K562 (cell line): Measurements from ENCODE around the gene NPR2. TPM values are rescaled to one million over a fixed set of nuclear protein-coding genes. Genes with fewer than 3 reads are reported as not detected.
A peak's percentile ranks its signal among the peaks of the same experiment; 100 is the strongest.

ENCODE experiments used
- ATAC-seq: fragments of 200-7000 bp; cut with Tn5 transposase; 3 replicates; pipeline ENCODE4 v1.9.1; 2020; ENCODE audit warnings: moderate library complexity
- BruUV-seq: library from RNA; stranded (reverse); fragments of 400-500 nt; replicated peaks from 2 replicates; lab custom pipeline; 2021; lab: Mats Ljungman, UMichigan
- CTCF ChIA-PET: fragments of 300-600 bp; formaldehyde crosslinking; extraction: SDS; loops from one replicate; lab custom pipeline; 2021; ENCODE audit warnings: low intra/inter-chr PET ratio; lab: Yijun Ruan, JAX
- POLR2A ChIA-PET: fragments of 300-600, 350-650 bp; sonication (Branson Sonifier 250); formaldehyde crosslinking; extraction: SDS; loops from one replicate; lab custom pipeline; 2021; ENCODE audit warnings: antibody characterized with exemption, inconsistent platforms; lab: Yijun Ruan, JAX
- DNase-seq, 4 experiments: peaks; one replicate each; pipeline versions ENCODE4 v3.0.0 to v3.0.0-alpha.2; 2011 to 2018; ENCODE audit warnings: low spot score in 3 of 4, mixed read lengths in 3 of 4; ENCODE audit errors: extremely low read depth in 1 of 4
- FAIRE-seq: peaks from 2 replicates; lab custom pipeline; 2011; peaks lifted over from hg19 to GRCh38; lab: Jason Lieb, UNC
- H2AFZ ChIP-seq: 2 replicates; pipeline ENCODE4 v1.6.0; 2011; ENCODE audit warnings: low read depth, low read length, control low read depth, inconsistent platforms
- H3K27ac ChIP-seq: fragments of 200-600 bp; 3 replicates; pipeline ENCODE4 v1.8.0; 2011; ENCODE audit warnings: low read depth, mild to moderate bottlenecking, control low read depth, inconsistent platforms, low read length, moderate library complexity, mixed read lengths; ENCODE audit errors: extremely low read depth
- H3K27me3 ChIP-seq, 2 experiments: fragments of 300-600 bp in 1 of 2; 2 replicates in 1 of 2; 3 replicates in 1 of 2; pipeline versions ENCODE4 v1.6.0 to v1.8.0; 2011; ENCODE audit warnings: inconsistent platforms in 2 of 2, low read length in 2 of 2, mild to moderate bottlenecking in 1 of 2, mixed read lengths in 1 of 2, moderate library complexity in 1 of 2; ENCODE audit not compliant: control insufficient read depth in 2 of 2, insufficient read depth in 2 of 2
- H3K36me3 ChIP-seq: fragments of 300-600 bp; 3 replicates; pipeline ENCODE4 v1.8.0; 2011; ENCODE audit warnings: mild to moderate bottlenecking, low read length, inconsistent platforms; ENCODE audit not compliant: control insufficient read depth, insufficient read depth
- H3K4me1 ChIP-seq, 2 experiments: fragments of 200-600 bp in 1 of 2; replicated peaks in 1 of 2; 2 replicates in 1 of 2; 3 replicates in 1 of 2; pipeline versions ENCODE4 v1.5.1 to v1.8.0; 2011; ENCODE audit warnings: inconsistent platforms in 2 of 2, low read length in 2 of 2, mild to moderate bottlenecking in 1 of 2, mixed read lengths in 1 of 2, moderate library complexity in 1 of 2; ENCODE audit not compliant: control insufficient read depth in 2 of 2, insufficient read depth in 2 of 2
- H3K4me2 ChIP-seq: 2 replicates; pipeline ENCODE4 v1.6.1; 2011; ENCODE audit warnings: low read length, control low read depth, inconsistent platforms, mixed read lengths; ENCODE audit not compliant: insufficient read depth
- H3K4me3 ChIP-seq: fragments of 200-600 bp; sonication (generic), shearing (Covaris generic); 2 replicates; pipeline ENCODE4 v1.5.1; 2016; ENCODE audit warnings: control low read depth, inconsistent platforms
- H3K79me2 ChIP-seq: fragments of 200-600 bp; 3 replicates; pipeline ENCODE4 v1.8.0; 2011; ENCODE audit warnings: low read length, inconsistent platforms; ENCODE audit not compliant: control insufficient read depth, insufficient read depth
- H3K9ac ChIP-seq, 2 experiments: 2 replicates each; pipeline versions ENCODE4 v1.6.0 to v1.6.1; 2011; ENCODE audit warnings: low read depth in 2 of 2, low read length in 2 of 2, control low read depth in 1 of 2, inconsistent platforms in 1 of 2, mild to moderate bottlenecking in 1 of 2, mixed read lengths in 1 of 2; ENCODE audit not compliant: insufficient read depth in 1 of 2
- H3K9me1 ChIP-seq: one replicate; pipeline ENCODE4 v1.6.0; 2011; ENCODE audit warnings: inconsistent platforms, mild to moderate bottlenecking, low read length, moderate library complexity; ENCODE audit not compliant: control insufficient read depth, insufficient read depth
- H3K9me3 ChIP-seq: replicated peaks from 2 replicates; pipeline ENCODE4 v1.5.1; 2011; ENCODE audit warnings: low read depth, low read length, inconsistent platforms; ENCODE audit not compliant: control insufficient read depth, insufficient read depth
- H4K20me1 ChIP-seq: replicated peaks from 2 replicates; pipeline ENCODE4 v1.6.1; 2011; ENCODE audit warnings: low read length, inconsistent platforms, mixed read lengths; ENCODE audit not compliant: control insufficient read depth, insufficient read depth
- RHOXF2B ChIP-seq: fragments of 250-450 bp; sonication (Bioruptor Pico); conservative IDR thresholded peaks from 2 replicates; pipeline ENCODE4 v1.5.1; 2021
- WGBS: fragments of 100-300 bp; shearing (Covaris generic); methylation state at CpG from one replicate; pipeline ENCODE4 v1.1.6; 2016; ENCODE audit warnings: low coverage, mixed read lengths; ENCODE audit not compliant: insufficient coverage; ENCODE audit errors: missing lambda C conversion rate; 5-methylcytosine and 5-hydroxymethylcytosine counted together
- in situ Hi-C: fragments of 300-500 bp; cut with MboI; formaldehyde crosslinking; loops from 4 replicates; pipeline ENCODE4 v1.15.0; 2018; ENCODE audit warnings: inconsistent platforms, mixed read lengths
- intact Hi-C: fragments of 100-400 bp; cut with micrococcal nuclease; formaldehyde crosslinking; loops from 2 replicates; pipeline ENCODE4 v1.14.2; 2022
- polyA plus RNA-seq, 8 experiments: library from polyadenylated mRNA; depleted of rRNA in 4 of 8; stranded (reverse) in 5 of 8; unstranded in 3 of 8; fragments of >200 nt; fragmentation: Nextera tagmentation in 2 of 8; fragmentation: Illumina TruSeq in 1 of 8; extraction: Ambion mirVana in 2 of 8; extraction: Trizol in 1 of 8; gene quantifications; 2 replicates each; pipeline versions ENCODE4 v1.2.1 to v1.2.3, GENCODE V29; 2011 to 2014; ENCODE audit warnings: inconsistent platforms in 1 of 8, missing spikeins in 1 of 8
- total RNA-seq, 7 experiments: library from RNA; depleted of rRNA in 6 of 7; stranded (reverse); fragments of >200 nt in 6 of 7; fragmentation: Illumina TruSeq in 2 of 7; extraction: Trizol in 2 of 7; gene quantifications; 2 replicates each; pipeline versions ENCODE4 v1.2.1 to v1.2.3, GENCODE V29; 2011 to 2021; ENCODE audit warnings: low replicate concordance in 1 of 7
- TF ChIP-seq, protein P1 (sequence below), 2 experiments: fragments of 450-650 bp; formaldehyde crosslinking in 1 of 2; IDR thresholded peaks; 2 replicates each; pipeline versions ENCODE4 v1.4.0 to v1.6.1; 2014 to 2020; ENCODE audit warnings: mild to moderate bottlenecking in 2 of 2, borderline replicate concordance in 1 of 2, low read depth in 1 of 2

NPR2 gene
- total and polyA plus RNA-seq, 9 of the 15 experiments (the other 6 are each of a cell fraction or from before 2014, with no cell fraction given) = 2.4 to 12.9 (median 6.0) TPM

DNA sequence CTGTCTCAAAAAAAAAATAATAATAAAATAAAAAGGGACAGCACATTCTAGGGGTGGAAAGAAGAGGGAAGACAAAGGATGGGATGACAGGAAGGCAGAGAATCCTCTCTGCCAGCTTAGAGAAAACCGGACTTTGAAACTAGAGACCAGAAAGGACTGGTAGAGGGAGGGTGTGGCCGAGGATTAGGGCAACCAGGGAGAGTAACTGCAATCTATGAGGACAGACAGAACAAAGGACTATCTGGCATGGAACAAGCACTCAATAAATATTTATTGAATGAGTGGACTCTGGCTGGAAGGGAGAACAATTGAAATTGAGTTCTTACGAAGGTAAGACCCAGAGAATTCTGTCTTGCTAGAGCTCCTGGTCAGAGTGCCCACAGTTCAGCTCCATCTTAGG, 44.8 kb upstream of the NPR2 start:
- Histone ChIP-seq H3K79me2 (peaks cover 70% of the 10 kb centered on the region), H3K4me2 (peak overlapping the region; percentile 93)
- no TSS peak for BruUV-seq

More for the DNA sequence above, 44.8 kb upstream of the NPR2 start:
- peak; percentile 35 for FAIRE-seq
- H4K20me1 ChIP-seq = peaks cover 19% of the 10 kb centered on the region
- POLR2A ChIA-PET = interaction anchor here (0.7 to 3.9 kb wide), 5 partner anchors 9 to 84 kb away, joined by 3 to 17 read pairs (median 3); partner anchors contain the start of genes CREB3 and TLN1
- TF ChIP-seq RHOXF2B = no peak
- TF ChIP-seq, protein P1, sequence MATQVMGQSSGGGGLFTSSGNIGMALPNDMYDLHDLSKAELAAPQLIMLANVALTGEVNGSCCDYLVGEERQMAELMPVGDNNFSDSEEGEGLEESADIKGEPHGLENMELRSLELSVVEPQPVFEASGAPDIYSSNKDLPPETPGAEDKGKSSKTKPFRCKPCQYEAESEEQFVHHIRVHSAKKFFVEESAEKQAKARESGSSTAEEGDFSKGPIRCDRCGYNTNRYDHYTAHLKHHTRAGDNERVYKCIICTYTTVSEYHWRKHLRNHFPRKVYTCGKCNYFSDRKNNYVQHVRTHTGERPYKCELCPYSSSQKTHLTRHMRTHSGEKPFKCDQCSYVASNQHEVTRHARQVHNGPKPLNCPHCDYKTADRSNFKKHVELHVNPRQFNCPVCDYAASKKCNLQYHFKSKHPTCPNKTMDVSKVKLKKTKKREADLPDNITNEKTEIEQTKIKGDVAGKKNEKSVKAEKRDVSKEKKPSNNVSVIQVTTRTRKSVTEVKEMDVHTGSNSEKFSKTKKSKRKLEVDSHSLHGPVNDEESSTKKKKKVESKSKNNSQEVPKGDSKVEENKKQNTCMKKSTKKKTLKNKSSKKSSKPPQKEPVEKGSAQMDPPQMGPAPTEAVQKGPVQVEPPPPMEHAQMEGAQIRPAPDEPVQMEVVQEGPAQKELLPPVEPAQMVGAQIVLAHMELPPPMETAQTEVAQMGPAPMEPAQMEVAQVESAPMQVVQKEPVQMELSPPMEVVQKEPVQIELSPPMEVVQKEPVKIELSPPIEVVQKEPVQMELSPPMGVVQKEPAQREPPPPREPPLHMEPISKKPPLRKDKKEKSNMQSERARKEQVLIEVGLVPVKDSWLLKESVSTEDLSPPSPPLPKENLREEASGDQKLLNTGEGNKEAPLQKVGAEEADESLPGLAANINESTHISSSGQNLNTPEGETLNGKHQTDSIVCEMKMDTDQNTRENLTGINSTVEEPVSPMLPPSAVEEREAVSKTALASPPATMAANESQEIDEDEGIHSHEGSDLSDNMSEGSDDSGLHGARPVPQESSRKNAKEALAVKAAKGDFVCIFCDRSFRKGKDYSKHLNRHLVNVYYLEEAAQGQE (IDR thresholded peaks at IDR 0.05; ENCODE audit: borderline replicate concordance) = 0 out of 2 replicates have a peak, but pooled peaks have one; percentile 13
- TF ChIP-seq, protein P1 (CRISPR knock-in tag; IDR thresholded peaks at IDR 0.05; ENCODE audit: low read depth) = no peak
- no peak overlapping the region for H3K27ac ChIP-seq
- no peak for ATAC-seq
- H3K36me3 ChIP-seq = peaks cover 57% of the 10 kb centered on the region
- in situ Hi-C loops = no loop called here
- peaks cover 8 to 18% of the 10 kb centered on the region in 2 experiments; a peak in 4 of 5 replicates for H3K4me1 ChIP-seq
- peak overlapping the region; percentile 95 for H3K4me3 ChIP-seq
- peaks cover 6% of the 10 kb centered on the region for H3K9me1 ChIP-seq
- H2AFZ ChIP-seq = no peak overlapping the region
- no peaks in the 10 kb centered on the region for H3K27me3 ChIP-seq
- intact Hi-C loops = no loop called here
- peak overlapping the region; percentile 31 to 86; a peak in 3 of 4 replicates for H3K9ac ChIP-seq
- 0% methylated on average over 3 of the region's 3 CpGs for WGBS
- H3K9me3 ChIP-seq = no peaks in the 10 kb centered on the region
- CTCF ChIA-PET = no interaction called here
- DNase-seq = no peak
